ENCODE data around the gene TMEM59L.

The TMEM59L gene

GRCh38 chr19:18576383-18576782, 36.3 kb upstream of the TMEM59L start:
- no peak for TF ChIP-seq SP1 (IDR thresholded peaks at IDR 0.05)
- TF ChIP-seq ARNT (IDR thresholded peaks at IDR 0.05), result no peak
- TF ChIP-seq FOXK2 (IDR thresholded peaks at IDR 0.05), result no peak
- no peak for TF ChIP-seq NFRKB (IDR thresholded peaks at IDR 0.05)
- ChIA-PET POLR2A (interaction anchor here (2.1 kb wide), 1 partner anchor 12 kb away, joined by 11 read pairs; the partner anchor contains the start of gene REX1BD), CTCF (no interaction called here)
- no peak for DNase-seq (ENCODE audit: extremely low spot score)

DNA sequence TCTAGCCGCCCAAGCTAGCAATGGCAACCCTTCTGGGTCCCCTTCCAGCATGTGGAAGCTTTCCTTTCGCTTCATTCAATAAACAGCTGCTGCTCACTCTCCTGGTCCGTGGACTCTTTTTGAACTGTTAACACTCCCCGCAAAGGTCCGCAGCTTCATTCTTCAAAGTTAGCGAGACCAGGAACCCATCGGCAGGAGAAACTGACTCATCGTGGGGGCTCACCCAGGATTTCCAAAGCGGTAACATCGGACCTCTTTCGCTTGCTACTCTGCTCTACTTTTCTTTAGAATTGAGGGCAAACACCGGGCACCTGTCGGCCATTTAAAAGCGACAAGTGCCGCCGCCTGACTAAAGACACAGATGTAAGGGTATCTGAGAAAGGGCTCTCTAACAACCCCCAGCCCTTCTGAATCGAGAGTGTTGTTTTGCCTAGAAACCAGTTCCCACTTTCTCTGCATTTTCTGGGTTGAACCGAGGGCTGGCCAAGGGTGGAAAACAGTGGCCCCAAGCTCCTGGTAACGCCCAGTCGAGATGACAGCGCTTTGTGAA, 35.2 kb upstream of the TMEM59L start:
- no peak for DNase-seq (ENCODE audit: extremely low spot score)
- TF ChIP-seq L3MBTL2 (conservative IDR thresholded peaks at IDR 0.05), result no peak
- TF ChIP-seq FOXM1 (IDR thresholded peaks at IDR 0.05; ENCODE audit: borderline replicate concordance), result no peak
- TF ChIP-seq TARDBP (IDR thresholded peaks at IDR 0.05), result no peak
- TF ChIP-seq LEF1 (IDR thresholded peaks at IDR 0.05; ENCODE audit: borderline replicate concordance), result no peak
- TF ChIP-seq BHLHE40 (IDR thresholded peaks at IDR 0.05; ENCODE audit: borderline replicate concordance), result no peak
- no peak for TF ChIP-seq ARNT (IDR thresholded peaks at IDR 0.05)
- no peak for TF ChIP-seq SP1 (IDR thresholded peaks at IDR 0.05)
- TF ChIP-seq, protein P1, sequence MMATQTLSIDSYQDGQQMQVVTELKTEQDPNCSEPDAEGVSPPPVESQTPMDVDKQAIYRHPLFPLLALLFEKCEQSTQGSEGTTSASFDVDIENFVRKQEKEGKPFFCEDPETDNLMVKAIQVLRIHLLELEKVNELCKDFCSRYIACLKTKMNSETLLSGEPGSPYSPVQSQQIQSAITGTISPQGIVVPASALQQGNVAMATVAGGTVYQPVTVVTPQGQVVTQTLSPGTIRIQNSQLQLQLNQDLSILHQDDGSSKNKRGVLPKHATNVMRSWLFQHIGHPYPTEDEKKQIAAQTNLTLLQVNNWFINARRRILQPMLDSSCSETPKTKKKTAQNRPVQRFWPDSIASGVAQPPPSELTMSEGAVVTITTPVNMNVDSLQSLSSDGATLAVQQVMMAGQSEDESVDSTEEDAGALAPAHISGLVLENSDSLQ (IDR thresholded peaks at IDR 0.05), result no peak
- TF ChIP-seq FOXA1 (IDR thresholded peaks at IDR 0.05), result no peak
- TF ChIP-seq CTBP1 (IDR thresholded peaks at IDR 0.05; ENCODE audit: borderline replicate concordance), result no peak
- TF ChIP-seq ZNF384 (IDR thresholded peaks at IDR 0.05), result no peak
- TF ChIP-seq ELF4 (IDR thresholded peaks at IDR 0.05), result no peak
- no peak for TF ChIP-seq NFRKB (IDR thresholded peaks at IDR 0.05)
- TF ChIP-seq FOXK2 (IDR thresholded peaks at IDR 0.05), result no peak
- no peak for TF ChIP-seq HDGF (IDR thresholded peaks at IDR 0.05; ENCODE audit: borderline replicate concordance)
- TF ChIP-seq SUZ12 (IDR thresholded peaks at IDR 0.05), result no peak
- CTCF ChIA-PET, result no interaction called here
- POLR2A ChIA-PET, result interaction anchor here (2.1 kb wide), 1 partner anchor 11 kb away, joined by 11 read pairs; the partner anchor contains the start of gene REX1BD

DNA sequence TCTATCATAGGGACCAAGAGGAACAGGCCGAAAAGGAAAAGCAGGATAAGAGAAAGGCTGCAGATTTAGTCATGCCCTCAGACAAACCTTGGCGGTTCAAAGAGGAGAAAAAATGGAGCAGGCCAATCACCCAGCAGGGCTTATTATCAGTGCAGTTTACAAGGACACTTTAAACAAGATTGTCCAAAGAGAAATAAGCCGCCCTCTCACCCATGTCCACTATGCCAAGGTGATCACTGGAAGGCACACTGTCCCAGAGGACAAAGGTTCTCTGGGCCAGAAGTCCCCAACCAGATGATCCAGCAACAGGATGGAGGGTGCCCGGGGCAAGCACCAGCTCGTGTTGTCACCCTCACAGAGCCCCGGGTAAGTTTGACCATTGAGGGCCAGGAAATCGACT, 32.4 kb upstream of the TMEM59L start:
- TF ChIP-seq, protein P1 (IDR thresholded peaks at IDR 0.05), result no peak
- no peak for TF ChIP-seq SUZ12 (IDR thresholded peaks at IDR 0.05)
- TF ChIP-seq ELF4 (IDR thresholded peaks at IDR 0.05), result no peak
- no peak for TF ChIP-seq ZNF384 (IDR thresholded peaks at IDR 0.05)
- no peak for TF ChIP-seq LEF1 (IDR thresholded peaks at IDR 0.05; ENCODE audit: borderline replicate concordance)
- no peak for TF ChIP-seq FOXK2 (IDR thresholded peaks at IDR 0.05)
- no peak for TF ChIP-seq L3MBTL2 (conservative IDR thresholded peaks at IDR 0.05)
- TF ChIP-seq NFRKB (IDR thresholded peaks at IDR 0.05), result no peak
- CTCF ChIA-PET, result interaction anchor here (1.3 kb wide), 1 partner anchor 9 kb away, joined by 7 read pairs; the partner anchor contains the start of gene REX1BD
- POLR2A ChIA-PET, result interaction anchor here (0.9 to 2.3 kb wide), 3 partner anchors 9 to 102 kb away, joined by 3 to 14 read pairs (median 4); partner anchors contain the start of gene UBA52
- no peak for DNase-seq (ENCODE audit: extremely low spot score)

- CTCF ChIA-PET, result interaction anchor here (0.5 to 0.6 kb wide), 2 partner anchors 116 to 165 kb away, joined by 3 read pairs; no protein-coding TSS in a partner anchor
Measured at GRCh38 chr19:18586306-18586705, 26.4 kb upstream of the TMEM59L start.

GRCh38 chr19:18587561-18587960, 25.1 kb upstream of the TMEM59L start:
- ChIA-PET CTCF (interaction anchor here (0.9 to 3.6 kb wide), 5 partner anchors 15 to 259 kb away, joined by 4 to 16 read pairs (median 5); partner anchors contain the start of gene UBA52), POLR2A (interaction anchor here (0.9 to 5.0 kb wide), 7 partner anchors 9 to 103 kb away, joined by 3 to 43 read pairs (median 7); partner anchors contain the start of genes KXD1 and UBA52)
- no peak for DNase-seq (ENCODE audit: extremely low spot score)
- TF ChIP-seq CTBP1 (IDR thresholded peaks at IDR 0.05; ENCODE audit: borderline replicate concordance) (no peak), L3MBTL2 (conservative IDR thresholded peaks at IDR 0.05) (no peak), SUZ12 (IDR thresholded peaks at IDR 0.05) (no peak)
- TF ChIP-seq, protein P1 (IDR thresholded peaks at IDR 0.05), result no peak

More at GRCh38 chr19:18586306-18586705, 26.4 kb upstream of the TMEM59L start:
- POLR2A ChIA-PET, result interaction anchor here (1.6 kb wide), 1 partner anchor 14 kb away, joined by 4 read pairs; no protein-coding TSS in a partner anchor
- no peak for DNase-seq (ENCODE audit: extremely low spot score)
- TF ChIP-seq FOXK2 (IDR thresholded peaks at IDR 0.05) (no peak), LEF1 (IDR thresholded peaks at IDR 0.05; ENCODE audit: borderline replicate concordance) (no peak), BHLHE40 (IDR thresholded peaks at IDR 0.05; ENCODE audit: borderline replicate concordance) (no peak), SUZ12 (IDR thresholded peaks at IDR 0.05) (no peak), ELF4 (IDR thresholded peaks at IDR 0.05) (no peak), CTBP1 (IDR thresholded peaks at IDR 0.05; ENCODE audit: borderline replicate concordance) (no peak), HDGF (IDR thresholded peaks at IDR 0.05; ENCODE audit: borderline replicate concordance) (no peak), ARNT (IDR thresholded peaks at IDR 0.05) (no peak), TARDBP (IDR thresholded peaks at IDR 0.05) (no peak), FOXA1 (IDR thresholded peaks at IDR 0.05) (no peak), L3MBTL2 (conservative IDR thresholded peaks at IDR 0.05) (no peak), FOXM1 (IDR thresholded peaks at IDR 0.05; ENCODE audit: borderline replicate concordance) (no peak), SP1 (IDR thresholded peaks at IDR 0.05) (no peak)
- TF ChIP-seq, protein P1 (IDR thresholded peaks at IDR 0.05), result no peak
